Measurements from ENCODE around the gene DCXR. TPM values are rescaled to one million over a fixed set of nuclear protein-coding genes. Genes with fewer than 3 reads are reported as not detected.

DCXR gene
- total RNA-seq, 4 donors from 2014 or later = 23.8 to 125 (median 67.5) TPM

DNA sequence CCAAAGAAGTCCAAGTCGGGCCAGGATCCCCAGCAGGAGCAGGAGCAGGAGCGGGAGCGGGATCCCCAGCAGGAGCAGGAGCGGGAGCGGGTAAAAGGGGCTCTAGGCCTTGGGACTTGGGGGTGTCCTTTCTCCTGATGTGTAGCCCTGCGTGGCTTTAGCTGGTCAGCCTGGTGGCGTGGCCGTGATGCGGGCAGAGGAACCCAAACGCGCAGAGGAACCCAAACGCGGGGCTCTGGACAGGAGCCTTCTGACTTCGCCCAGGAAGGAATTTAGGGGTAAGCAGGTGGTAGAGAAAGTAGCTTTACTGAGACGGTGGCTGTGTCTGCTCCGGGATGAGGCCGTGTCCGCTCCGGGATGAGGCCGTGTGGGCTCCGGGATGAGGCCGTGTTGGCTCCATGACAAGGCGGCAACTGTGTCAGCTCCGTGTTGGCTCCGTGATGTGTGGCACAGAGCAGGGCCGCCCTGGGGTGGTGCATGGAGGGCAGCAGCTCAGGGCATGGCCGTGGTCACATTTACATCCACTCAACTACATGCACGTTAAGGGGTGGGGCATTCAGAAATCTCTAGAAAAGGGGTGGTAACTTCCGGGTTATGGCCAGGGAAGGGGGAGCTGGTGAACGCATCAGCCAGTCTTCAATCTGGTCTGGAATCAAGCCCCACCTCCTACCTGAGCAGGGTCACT lies 40.6 kb downstream of the DCXR start:
- no peak for TF ChIP-seq POLR2A (IDR thresholded peaks at IDR 0.05)
- H3K4me3 ChIP-seq = no peak overlapping the region
- intact Hi-C loops (cut with DNase I; ENCODE audit: low total_unique reads) = no loop called here
- no peak for DNase-seq
- no peak overlapping the region for H3K27ac ChIP-seq
- H3K9me3 ChIP-seq = no peaks in the 10 kb centered on the region
- H3K4me1 ChIP-seq = no peaks in the 10 kb centered on the region
- H3K36me3 ChIP-seq = no peaks in the 10 kb centered on the region
- H3K27me3 ChIP-seq = no peaks in the 10 kb centered on the region

DNA sequence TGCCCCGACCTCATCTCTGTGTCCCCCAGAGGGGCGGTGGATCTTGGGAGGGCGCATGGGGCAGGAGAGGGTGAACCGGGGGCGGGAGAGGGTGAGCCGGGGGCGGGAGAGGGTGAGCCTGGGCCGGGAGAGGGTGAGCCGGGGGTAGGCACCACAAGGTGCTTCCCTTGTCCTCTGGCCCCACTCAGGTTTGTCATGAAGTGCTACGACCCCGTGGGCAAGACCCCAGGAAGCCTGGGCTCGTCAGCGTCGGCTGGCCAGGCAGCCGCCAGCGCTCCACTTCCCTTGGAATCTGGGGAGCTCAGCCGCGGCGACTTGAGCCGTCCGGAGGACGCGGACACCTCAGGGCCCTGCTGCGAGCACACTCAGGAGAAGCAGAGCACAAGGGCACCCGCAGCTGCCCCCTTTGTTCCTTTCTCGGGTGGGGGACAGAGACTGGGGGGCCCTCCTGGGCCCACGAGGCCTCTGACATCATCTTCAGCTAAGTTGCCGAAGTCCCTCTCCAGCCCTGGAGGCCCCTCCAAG lies 41.2 kb downstream of the DCXR start:
- TF ChIP-seq, protein P1, sequence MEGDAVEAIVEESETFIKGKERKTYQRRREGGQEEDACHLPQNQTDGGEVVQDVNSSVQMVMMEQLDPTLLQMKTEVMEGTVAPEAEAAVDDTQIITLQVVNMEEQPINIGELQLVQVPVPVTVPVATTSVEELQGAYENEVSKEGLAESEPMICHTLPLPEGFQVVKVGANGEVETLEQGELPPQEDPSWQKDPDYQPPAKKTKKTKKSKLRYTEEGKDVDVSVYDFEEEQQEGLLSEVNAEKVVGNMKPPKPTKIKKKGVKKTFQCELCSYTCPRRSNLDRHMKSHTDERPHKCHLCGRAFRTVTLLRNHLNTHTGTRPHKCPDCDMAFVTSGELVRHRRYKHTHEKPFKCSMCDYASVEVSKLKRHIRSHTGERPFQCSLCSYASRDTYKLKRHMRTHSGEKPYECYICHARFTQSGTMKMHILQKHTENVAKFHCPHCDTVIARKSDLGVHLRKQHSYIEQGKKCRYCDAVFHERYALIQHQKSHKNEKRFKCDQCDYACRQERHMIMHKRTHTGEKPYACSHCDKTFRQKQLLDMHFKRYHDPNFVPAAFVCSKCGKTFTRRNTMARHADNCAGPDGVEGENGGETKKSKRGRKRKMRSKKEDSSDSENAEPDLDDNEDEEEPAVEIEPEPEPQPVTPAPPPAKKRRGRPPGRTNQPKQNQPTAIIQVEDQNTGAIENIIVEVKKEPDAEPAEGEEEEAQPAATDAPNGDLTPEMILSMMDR (IDR thresholded peaks at IDR 0.05) = no peak
- TF ChIP-seq POLR2A (IDR thresholded peaks at IDR 0.05) = no peak
- no peaks in the 10 kb centered on the region for H3K9me3 ChIP-seq
- H3K4me1 ChIP-seq = no peaks in the 10 kb centered on the region
- H3K4me3 ChIP-seq = no peak overlapping the region
- DNase-seq = no peak
- intact Hi-C loops (cut with DNase I; ENCODE audit: low total_unique reads) = no loop called here
- H3K36me3 ChIP-seq = no peaks in the 10 kb centered on the region
- H3K27me3 ChIP-seq = no peaks in the 10 kb centered on the region
- H3K27ac ChIP-seq = no peak overlapping the region

DNA sequence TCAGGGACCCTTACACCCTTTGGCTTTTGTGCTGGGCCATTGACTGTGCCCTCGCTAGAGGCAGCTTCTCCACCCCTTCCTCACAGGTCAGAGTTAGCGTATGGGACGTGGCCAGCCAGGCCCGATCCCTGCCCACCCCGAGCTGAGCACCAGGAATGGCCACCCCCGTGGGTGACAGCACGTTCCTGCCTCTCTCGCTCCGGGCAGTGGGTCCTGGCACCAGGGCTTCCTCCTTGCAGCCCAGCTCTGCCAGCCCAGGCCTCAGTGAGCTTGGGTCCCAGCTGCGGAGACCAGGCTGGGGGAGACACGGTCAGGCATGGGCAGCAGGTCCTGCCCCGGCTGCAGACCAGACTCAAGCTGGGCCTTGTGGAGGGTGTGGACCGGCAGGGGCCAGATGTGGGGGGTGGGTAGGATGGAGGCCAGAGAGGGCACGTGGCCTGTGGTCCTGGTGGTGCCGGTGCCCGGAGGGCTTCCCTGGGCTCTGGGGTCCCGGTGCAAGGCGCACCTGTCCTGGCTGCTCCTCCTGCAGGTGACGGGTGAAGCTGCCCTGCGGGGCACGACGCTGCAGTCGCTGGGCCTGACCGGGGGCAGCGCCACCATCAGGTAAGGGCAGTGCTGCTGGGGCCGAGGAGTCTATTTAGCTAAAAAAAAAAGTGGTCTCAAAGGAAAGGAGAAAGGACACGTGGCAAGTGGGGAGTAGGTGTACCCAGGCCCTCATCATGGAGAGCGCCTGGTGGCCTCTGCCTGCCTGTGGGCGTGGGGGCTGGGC lies 41.9 kb downstream of the DCXR start:
- DNase-seq = no peak
- Histone ChIP-seq H3K27ac (no peak overlapping the region), H3K4me3 (no peak overlapping the region), H3K4me1 (no peaks in the 10 kb centered on the region), H3K27me3 (no peaks in the 10 kb centered on the region), H3K9me3 (no peaks in the 10 kb centered on the region), H3K36me3 (no peaks in the 10 kb centered on the region)
- TF ChIP-seq, protein P1 (IDR thresholded peaks at IDR 0.05) = no peak
- TF ChIP-seq POLR2A (IDR thresholded peaks at IDR 0.05) = no peak
- intact Hi-C loops (cut with DNase I; ENCODE audit: low total_unique reads) = no loop called here

DNA sequence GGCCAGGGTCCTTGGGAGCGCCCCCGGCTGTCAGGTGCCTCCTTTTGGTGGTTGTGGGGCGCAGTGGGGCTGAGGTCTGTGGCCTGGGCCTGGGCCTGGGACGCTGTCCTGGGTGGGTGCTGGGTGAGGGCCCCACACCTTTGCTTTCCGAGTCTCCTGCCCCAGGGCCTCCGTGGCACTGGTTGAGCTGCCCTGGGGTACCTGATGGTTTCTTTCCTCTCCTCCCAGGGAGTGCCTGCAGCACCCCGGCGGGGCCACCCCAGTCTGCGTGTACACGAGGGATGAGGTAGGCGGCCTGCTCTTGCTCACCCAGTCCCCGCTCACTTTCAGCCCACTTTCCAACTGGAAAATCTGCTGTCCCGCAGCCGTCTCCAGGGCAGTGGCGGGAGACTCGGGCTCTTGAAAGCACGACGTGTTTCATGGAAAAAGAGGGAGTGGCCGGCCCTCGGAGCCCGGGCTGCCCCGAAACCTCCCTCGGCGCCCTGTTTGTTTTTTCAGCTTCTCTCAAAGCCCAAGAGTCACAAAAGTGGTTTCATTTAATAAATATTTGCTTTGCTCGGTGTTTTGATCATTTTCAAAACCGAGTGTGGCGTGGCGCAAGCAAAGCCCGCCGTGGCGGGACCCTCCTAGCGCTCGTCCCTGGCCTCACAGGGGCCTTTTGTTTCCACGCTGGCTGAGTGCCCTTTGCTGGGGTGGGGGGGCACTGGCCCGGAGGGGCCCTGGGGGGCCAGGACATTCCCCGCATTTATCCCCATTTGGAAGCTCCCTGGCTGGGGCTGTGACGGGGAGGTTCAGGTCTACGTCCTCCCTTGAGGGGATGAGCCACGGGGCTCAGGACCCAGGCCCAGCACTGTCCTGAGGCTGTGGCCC lies 42.7 kb downstream of the DCXR start:
- DNase-seq = no peak
- Histone ChIP-seq H3K27ac (no peak overlapping the region), H3K36me3 (no peaks in the 10 kb centered on the region), H3K9me3 (no peaks in the 10 kb centered on the region), H3K4me3 (no peak overlapping the region), H3K27me3 (no peaks in the 10 kb centered on the region), H3K4me1 (no peaks in the 10 kb centered on the region)
- intact Hi-C loops (cut with DNase I; ENCODE audit: low total_unique reads) = no loop called here
- no peak for TF ChIP-seq POLR2A (IDR thresholded peaks at IDR 0.05)
- TF ChIP-seq, protein P1 (IDR thresholded peaks at IDR 0.05) = no peak

DNA sequence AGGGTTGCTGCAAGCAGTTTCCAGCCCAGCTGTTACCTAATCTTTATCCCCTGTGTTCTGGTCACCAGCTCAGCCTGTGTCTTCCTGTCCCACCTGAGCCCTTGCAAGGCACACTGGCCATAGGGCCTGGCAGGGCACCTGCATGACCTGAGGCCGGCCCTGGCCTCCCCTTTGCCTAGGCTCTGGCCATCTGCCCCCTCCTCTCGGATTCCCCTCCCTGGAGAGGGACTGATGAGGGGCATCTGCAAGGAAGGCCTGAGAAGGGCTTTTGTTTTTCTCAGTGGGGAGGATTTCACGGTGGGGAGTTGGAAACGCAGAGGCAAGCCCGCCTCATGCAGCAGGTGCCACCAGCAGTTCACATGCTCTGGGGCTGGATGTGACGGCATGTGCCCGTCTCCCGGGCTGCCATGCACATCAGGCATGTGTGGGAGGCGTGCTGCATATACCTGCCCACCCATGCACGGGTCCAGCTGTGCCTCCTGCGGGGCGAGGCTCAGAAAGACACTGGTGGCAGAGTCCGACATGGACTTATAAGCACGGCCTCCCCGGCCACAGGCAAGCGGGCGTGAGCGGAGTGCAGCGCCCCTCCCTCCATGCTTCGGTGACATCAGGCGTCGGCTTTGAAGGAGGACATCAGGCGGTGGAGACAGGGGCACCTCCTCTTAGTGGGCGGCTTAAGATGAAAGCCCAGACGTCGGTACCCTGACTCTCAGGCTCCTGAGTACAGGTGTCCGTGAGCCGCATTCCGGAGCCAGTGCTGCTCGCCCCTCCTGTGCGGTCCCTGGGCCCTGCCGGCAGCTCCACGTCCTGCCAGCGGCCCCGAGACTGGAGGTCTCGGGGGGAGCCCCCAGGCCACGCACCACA lies 43.5 kb downstream of the DCXR start:
- intact Hi-C loops (cut with DNase I; ENCODE audit: low total_unique reads) = no loop called here
- no peak for DNase-seq
- Histone ChIP-seq H3K27me3 (no peaks in the 10 kb centered on the region), H3K4me3 (no peak overlapping the region), H3K27ac (no peak overlapping the region), H3K9me3 (no peaks in the 10 kb centered on the region), H3K36me3 (no peaks in the 10 kb centered on the region), H3K4me1 (no peaks in the 10 kb centered on the region)
- TF ChIP-seq, protein P1 (IDR thresholded peaks at IDR 0.05) = no peak
